ENCODE data around the gene HSP90AB1.

DNA sequence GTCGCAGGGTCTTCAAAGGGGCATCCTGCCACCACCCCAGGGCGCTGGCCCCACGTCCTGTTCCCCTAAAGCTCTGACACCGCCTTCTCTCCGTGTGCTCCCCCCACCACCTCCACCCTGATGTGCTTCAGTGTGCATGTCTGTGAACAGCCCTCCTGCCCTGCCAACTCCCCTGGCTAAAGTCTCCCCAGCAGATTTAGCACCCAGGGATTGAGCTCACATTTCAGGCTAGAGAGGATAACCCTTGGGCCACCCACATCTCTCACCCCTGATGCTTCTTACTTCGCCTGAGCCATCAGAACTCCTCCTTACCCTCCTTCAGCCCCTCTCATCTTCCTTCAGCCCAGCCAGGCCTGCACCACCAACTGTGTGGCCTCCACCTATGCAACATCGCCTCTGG lies 30.9 kb downstream of the HSP90AB1 start:
- TF ChIP-seq, protein P1, sequence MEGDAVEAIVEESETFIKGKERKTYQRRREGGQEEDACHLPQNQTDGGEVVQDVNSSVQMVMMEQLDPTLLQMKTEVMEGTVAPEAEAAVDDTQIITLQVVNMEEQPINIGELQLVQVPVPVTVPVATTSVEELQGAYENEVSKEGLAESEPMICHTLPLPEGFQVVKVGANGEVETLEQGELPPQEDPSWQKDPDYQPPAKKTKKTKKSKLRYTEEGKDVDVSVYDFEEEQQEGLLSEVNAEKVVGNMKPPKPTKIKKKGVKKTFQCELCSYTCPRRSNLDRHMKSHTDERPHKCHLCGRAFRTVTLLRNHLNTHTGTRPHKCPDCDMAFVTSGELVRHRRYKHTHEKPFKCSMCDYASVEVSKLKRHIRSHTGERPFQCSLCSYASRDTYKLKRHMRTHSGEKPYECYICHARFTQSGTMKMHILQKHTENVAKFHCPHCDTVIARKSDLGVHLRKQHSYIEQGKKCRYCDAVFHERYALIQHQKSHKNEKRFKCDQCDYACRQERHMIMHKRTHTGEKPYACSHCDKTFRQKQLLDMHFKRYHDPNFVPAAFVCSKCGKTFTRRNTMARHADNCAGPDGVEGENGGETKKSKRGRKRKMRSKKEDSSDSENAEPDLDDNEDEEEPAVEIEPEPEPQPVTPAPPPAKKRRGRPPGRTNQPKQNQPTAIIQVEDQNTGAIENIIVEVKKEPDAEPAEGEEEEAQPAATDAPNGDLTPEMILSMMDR (conservative IDR thresholded peaks at IDR 0.05): no peak
- no peak for TF ChIP-seq ZFX (IDR thresholded peaks at IDR 0.05)
